ENCODE results near the gene CLNK. TPM values are rescaled to one million over a fixed set of nuclear protein-coding genes. Genes with fewer than 3 reads are reported as not detected.

CLNK gene
- total RNA-seq, 1 experiment from 2014 or later: not detected

DNA sequence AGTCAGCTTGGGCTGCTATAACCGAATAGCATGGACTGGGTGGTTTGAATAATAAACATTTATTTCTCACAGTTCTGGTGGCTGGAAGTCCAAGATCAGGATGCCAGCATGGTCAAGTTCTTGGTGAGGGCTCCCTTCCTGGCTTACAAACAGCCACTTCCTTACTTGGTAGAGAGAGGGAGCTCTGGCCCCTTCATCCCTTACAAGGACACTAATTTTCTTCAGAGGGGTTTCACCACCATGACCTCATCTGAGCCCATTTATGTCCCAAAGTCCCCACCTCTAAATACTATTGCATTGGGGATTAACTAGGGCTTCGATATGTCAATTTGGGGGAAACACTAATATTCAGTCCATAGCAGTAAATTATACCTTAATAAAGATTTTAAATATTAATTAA is 61.8 kb downstream of the CLNK start:
- POLR2A ChIA-PET: no interaction called here
- BruUV-seq (replicated peaks): no TSS peak
- DNase-seq (ENCODE audit: low read depth, low spot score): peak; percentile 7

More for the DNA sequence above, 61.8 kb downstream of the CLNK start:
- peaks cover 8 to 10% of the 10 kb centered on the region in 2 experiments; a peak in 3 of 4 replicates for H3K4me1 ChIP-seq (ENCODE audit: control insufficient read depth in 1 of 2, insufficient read depth in 2 of 2, low read length in 2 of 2)
- no peak overlapping the region for H3K27ac ChIP-seq (ENCODE audit: low read depth, low read length)
- no peaks in the 10 kb centered on the region for H4K20me1 ChIP-seq (ENCODE audit: insufficient read depth)
- H3K9me2 ChIP-seq (ENCODE audit: insufficient read depth): no peaks in the 10 kb centered on the region
- ATAC-seq: peak; percentile 76
- peaks cover 5% of the 10 kb centered on the region; the same call in 1 of the 2 replicates for H3K27me3 ChIP-seq (ENCODE audit: insufficient read depth, low read length)
- no peaks in the 10 kb centered on the region for H3K36me3 ChIP-seq (ENCODE audit: control insufficient read depth in 1 of 2, insufficient read depth in 2 of 2, low read length in 2 of 2)
- CTCF ChIA-PET: no interaction called here
- H3K79me2 ChIP-seq (ENCODE audit: insufficient read depth, low read length): no peaks in the 10 kb centered on the region
- intact Hi-C loops (cut with micrococcal nuclease): no loop called here
- no peaks in the 10 kb centered on the region for H3K9me3 ChIP-seq (ENCODE audit: control insufficient read depth in 1 of 2, insufficient read depth in 1 of 2, low read depth in 1 of 2, low read length in 2 of 2)
- no peak overlapping the region for H3K4me2 ChIP-seq (ENCODE audit: low read length)
- no peak overlapping the region for H3K4me3 ChIP-seq (replicated peaks in 1 of 2; ENCODE audit: low read depth in 1 of 2, low read length in 2 of 2)
- H3K9ac ChIP-seq (ENCODE audit: low read length): no peak overlapping the region
- TF ChIP-seq, protein P1, sequence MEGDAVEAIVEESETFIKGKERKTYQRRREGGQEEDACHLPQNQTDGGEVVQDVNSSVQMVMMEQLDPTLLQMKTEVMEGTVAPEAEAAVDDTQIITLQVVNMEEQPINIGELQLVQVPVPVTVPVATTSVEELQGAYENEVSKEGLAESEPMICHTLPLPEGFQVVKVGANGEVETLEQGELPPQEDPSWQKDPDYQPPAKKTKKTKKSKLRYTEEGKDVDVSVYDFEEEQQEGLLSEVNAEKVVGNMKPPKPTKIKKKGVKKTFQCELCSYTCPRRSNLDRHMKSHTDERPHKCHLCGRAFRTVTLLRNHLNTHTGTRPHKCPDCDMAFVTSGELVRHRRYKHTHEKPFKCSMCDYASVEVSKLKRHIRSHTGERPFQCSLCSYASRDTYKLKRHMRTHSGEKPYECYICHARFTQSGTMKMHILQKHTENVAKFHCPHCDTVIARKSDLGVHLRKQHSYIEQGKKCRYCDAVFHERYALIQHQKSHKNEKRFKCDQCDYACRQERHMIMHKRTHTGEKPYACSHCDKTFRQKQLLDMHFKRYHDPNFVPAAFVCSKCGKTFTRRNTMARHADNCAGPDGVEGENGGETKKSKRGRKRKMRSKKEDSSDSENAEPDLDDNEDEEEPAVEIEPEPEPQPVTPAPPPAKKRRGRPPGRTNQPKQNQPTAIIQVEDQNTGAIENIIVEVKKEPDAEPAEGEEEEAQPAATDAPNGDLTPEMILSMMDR (IDR thresholded peaks at IDR 0.05 in 2 of 3, conservative IDR thresholded peaks at IDR 0.05 in 1 of 3; ENCODE audit: borderline replicate concordance in 1 of 3, insufficient read depth in 1 of 3, low read depth in 2 of 3, low read length in 2 of 3): peak; percentile 38 to 68 (median 56); a peak in 5 of 6 replicates
- TF ChIP-seq RAD21 (IDR thresholded peaks at IDR 0.05; ENCODE audit: low read depth) (peak; percentile 75), TCF7L2 (IDR thresholded peaks at IDR 0.05; ENCODE audit: borderline replicate concordance, extremely low read depth, insufficient read depth, insufficient read length) (no peak), ELF1 (IDR thresholded peaks at IDR 0.05; ENCODE audit: borderline replicate concordance, low read depth) (0 out of 2 replicates have a peak, but pooled peaks have one; percentile 15), EZH2 (IDR thresholded peaks at IDR 0.05) (no peak)
- TF ChIP-seq, protein P2, sequence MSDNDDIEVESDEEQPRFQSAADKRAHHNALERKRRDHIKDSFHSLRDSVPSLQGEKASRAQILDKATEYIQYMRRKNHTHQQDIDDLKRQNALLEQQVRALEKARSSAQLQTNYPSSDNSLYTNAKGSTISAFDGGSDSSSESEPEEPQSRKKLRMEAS (IDR thresholded peaks at IDR 0.05): no peak
- H2AFZ ChIP-seq (ENCODE audit: low read depth, low read length, poor library complexity, severe bottlenecking): no peak overlapping the region
- RAD21 ChIA-PET (ENCODE audit: low non-redundant PET in 1 of 2, low total read pairs in 2 of 2, uncharacterized antibody in 2 of 2, unreplicated experiment in 2 of 2): no interaction called here

All from HCT116 (cell line).